ENCODE data around the gene NRL. TPM values are rescaled to one million over a fixed set of nuclear protein-coding genes. Genes with fewer than 3 reads are reported as not detected.

NRL gene
- total RNA-seq, 1 experiment from 2014 or later: 0.66 TPM

- Histone ChIP-seq H3K4me3 (replicated peaks in 1 of 2; ENCODE audit: low read depth in 1 of 2, low read length in 2 of 2) (no peak overlapping the region), H3K27ac (ENCODE audit: low read depth, low read length) (no peak overlapping the region), H3K4me1 (ENCODE audit: control insufficient read depth in 1 of 2, insufficient read depth in 2 of 2, low read length in 2 of 2) (peaks cover 15 to 21% of the 10 kb centered on the region in 2 experiments), H3K9ac (ENCODE audit: low read length) (no peak overlapping the region), H3K4me2 (ENCODE audit: low read length) (no peak overlapping the region), H3K79me2 (ENCODE audit: insufficient read depth, low read length) (no peaks in the 10 kb centered on the region), H3K9me3 (ENCODE audit: control insufficient read depth in 1 of 2, insufficient read depth in 1 of 2, low read depth in 1 of 2, low read length in 2 of 2) (no peaks in the 10 kb centered on the region), H4K20me1 (ENCODE audit: insufficient read depth) (no peaks in the 10 kb centered on the region), H3K36me3 (ENCODE audit: control insufficient read depth in 1 of 2, insufficient read depth in 2 of 2, low read length in 2 of 2) (peaks cover 25 to 43% of the 10 kb centered on the region in 2 experiments; a peak in 3 of 4 replicates), H2AFZ (ENCODE audit: low read depth, low read length, poor library complexity, severe bottlenecking) (no peak overlapping the region), H3K27me3 (ENCODE audit: insufficient read depth, low read length) (no peaks in the 10 kb centered on the region), H3K9me2 (ENCODE audit: insufficient read depth) (no peaks in the 10 kb centered on the region)
- BruUV-seq (replicated peaks): no TSS peak
- ChIA-PET RAD21 (ENCODE audit: low non-redundant PET in 1 of 2, low total read pairs in 2 of 2, uncharacterized antibody in 2 of 2, unreplicated experiment in 2 of 2) (no interaction called here), POLR2A (no interaction called here), CTCF (no interaction called here)
- intact Hi-C loops (cut with micrococcal nuclease): no loop called here
- TF ChIP-seq EZH2 (IDR thresholded peaks at IDR 0.05) (no peak), EGR1 (IDR thresholded peaks at IDR 0.05; ENCODE audit: low read depth) (no peak), CEBPB (IDR thresholded peaks at IDR 0.05; ENCODE audit: low read depth) (no peak), ZFX (IDR thresholded peaks at IDR 0.05) (no peak), SRF (IDR thresholded peaks at IDR 0.05; ENCODE audit: low read depth) (no peak), JUND (IDR thresholded peaks at IDR 0.05) (no peak), YY1 (IDR thresholded peaks at IDR 0.05; ENCODE audit: extremely low read depth, insufficient replicate concordance, low read depth, low read length) (no peak), ZNF274 (IDR thresholded peaks at IDR 0.05; ENCODE audit: low read depth, low read length) (no peak), SIN3A (IDR thresholded peaks at IDR 0.05; ENCODE audit: low read depth) (no peak), MAX (IDR thresholded peaks at IDR 0.05) (no peak), EZH2phosphoT487 (IDR thresholded peaks at IDR 0.05; ENCODE audit: borderline replicate concordance) (no peak), ELF1 (IDR thresholded peaks at IDR 0.05; ENCODE audit: borderline replicate concordance, low read depth) (no peak), TCF7L2 (IDR thresholded peaks at IDR 0.05; ENCODE audit: borderline replicate concordance, extremely low read depth, insufficient read depth, insufficient read length) (no peak), POLR2A (IDR thresholded peaks at IDR 0.05; ENCODE audit: borderline replicate concordance, extremely low read depth, insufficient read depth, insufficient read length) (no peak), ZBTB33 (IDR thresholded peaks at IDR 0.05; ENCODE audit: extremely low read depth, insufficient replicate concordance, low read length) (no peak), RAD21 (IDR thresholded peaks at IDR 0.05; ENCODE audit: low read depth) (no peak), POLR2AphosphoS5 (IDR thresholded peaks at IDR 0.05; ENCODE audit: low read depth, low read length) (no peak), ATF3 (IDR thresholded peaks at IDR 0.05) (no peak), FOSL1 (IDR thresholded peaks at IDR 0.05; ENCODE audit: low read depth) (no peak), CBX3 (IDR thresholded peaks at IDR 0.05; ENCODE audit: low read depth) (no peak)
- no peak for ATAC-seq
- DNase-seq (ENCODE audit: low read depth, low spot score): no peak
Measured at GRCh38 chr14:24157331-24157730, 42.6 kb upstream of the NRL start.

Measured in HCT116 (cell line).